AG10803 (cell line): ENCODE measurements around the gene FOLR2.

ENCODE experiments used
- DNase-seq: peaks from one replicate; pipeline ENCODE4 v3.0.0; 2010; ENCODE audit warnings: low read depth
- H3K4me3 ChIP-seq: 2 replicates; pipeline ENCODE4 v1.5.1; 2011; ENCODE audit warnings: mild to moderate bottlenecking, low read length, control low read depth
- TF ChIP-seq, protein P1 (sequence below): conservative IDR thresholded peaks from 2 replicates; pipeline ENCODE4 v1.5.1; 2011; ENCODE audit warnings: mild to moderate bottlenecking, low read length, control low read depth, inconsistent platforms

Gene FOLR2

GRCh38 chr11:72227316-72228228 is 11.0 kb downstream of the FOLR2 start:
- TF ChIP-seq, protein P1, sequence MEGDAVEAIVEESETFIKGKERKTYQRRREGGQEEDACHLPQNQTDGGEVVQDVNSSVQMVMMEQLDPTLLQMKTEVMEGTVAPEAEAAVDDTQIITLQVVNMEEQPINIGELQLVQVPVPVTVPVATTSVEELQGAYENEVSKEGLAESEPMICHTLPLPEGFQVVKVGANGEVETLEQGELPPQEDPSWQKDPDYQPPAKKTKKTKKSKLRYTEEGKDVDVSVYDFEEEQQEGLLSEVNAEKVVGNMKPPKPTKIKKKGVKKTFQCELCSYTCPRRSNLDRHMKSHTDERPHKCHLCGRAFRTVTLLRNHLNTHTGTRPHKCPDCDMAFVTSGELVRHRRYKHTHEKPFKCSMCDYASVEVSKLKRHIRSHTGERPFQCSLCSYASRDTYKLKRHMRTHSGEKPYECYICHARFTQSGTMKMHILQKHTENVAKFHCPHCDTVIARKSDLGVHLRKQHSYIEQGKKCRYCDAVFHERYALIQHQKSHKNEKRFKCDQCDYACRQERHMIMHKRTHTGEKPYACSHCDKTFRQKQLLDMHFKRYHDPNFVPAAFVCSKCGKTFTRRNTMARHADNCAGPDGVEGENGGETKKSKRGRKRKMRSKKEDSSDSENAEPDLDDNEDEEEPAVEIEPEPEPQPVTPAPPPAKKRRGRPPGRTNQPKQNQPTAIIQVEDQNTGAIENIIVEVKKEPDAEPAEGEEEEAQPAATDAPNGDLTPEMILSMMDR, result no peak
- DNase-seq, result peak; percentile 23
- no peak overlapping the region for H3K4me3 ChIP-seq

DNA sequence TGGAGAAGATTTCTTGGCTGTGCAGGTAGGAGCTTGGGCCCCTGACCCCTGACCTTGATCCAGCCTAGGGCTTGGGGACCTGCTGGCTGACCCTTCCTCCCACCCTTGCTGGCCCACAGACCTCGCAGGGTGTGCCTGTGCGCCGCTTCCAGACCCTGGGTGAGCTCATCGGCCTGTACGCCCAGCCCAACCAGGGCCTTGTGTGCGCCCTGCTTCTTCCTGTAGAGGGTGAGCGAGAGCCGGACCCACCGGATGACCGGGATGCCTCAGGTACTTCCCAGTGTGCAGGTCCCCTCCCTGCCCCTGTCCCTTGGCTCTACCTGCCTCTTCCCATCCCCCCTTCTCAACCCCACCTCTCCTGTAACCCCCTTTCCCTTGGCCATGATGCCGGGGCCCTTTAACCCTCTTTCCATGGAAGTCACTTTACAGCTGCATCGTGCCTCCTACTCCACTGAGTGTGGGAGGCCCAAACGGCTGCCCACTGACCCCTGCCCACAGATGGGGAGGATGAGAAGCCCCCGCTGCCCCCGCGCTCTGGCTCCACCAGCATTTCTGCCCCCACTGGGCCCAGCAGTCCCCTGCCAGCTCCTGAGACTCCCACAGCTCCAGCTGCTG is 11.7 kb downstream of the FOLR2 start:
- DNase-seq, result no peak
- TF ChIP-seq, protein P1, result no peak
- no peak overlapping the region for H3K4me3 ChIP-seq

DNA sequence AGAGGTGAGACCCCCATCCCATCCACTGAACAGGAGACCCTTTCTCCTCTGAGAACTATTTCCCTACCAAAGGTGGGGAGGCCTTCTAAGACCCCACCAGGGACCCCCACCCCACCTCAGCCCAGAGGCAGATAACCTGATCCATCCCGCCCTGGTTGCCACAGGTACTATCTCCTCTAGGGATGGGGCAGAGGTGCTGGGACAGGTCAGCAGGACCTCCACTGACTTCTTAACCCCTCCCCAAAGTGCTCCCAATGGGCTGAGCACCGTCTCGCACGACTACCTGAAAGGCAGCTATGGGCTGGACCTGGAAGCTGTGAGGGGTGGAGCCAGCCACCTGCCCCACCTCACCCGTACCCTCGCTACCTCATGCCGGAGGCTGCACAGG is 12.2 kb downstream of the FOLR2 start:
- TF ChIP-seq, protein P1, result no peak
- no peak for DNase-seq

GRCh38 chr11:72229336-72229924 is 12.8 kb downstream of the FOLR2 start:
- TF ChIP-seq, protein P1, result no peak
- H3K4me3 ChIP-seq, result no peak overlapping the region
- no peak for DNase-seq

More for the DNA sequence above, 12.2 kb downstream of the FOLR2 start:
- no peak overlapping the region for H3K4me3 ChIP-seq

- TF ChIP-seq, protein P1, result no peak
- no peak for DNase-seq
- H3K4me3 ChIP-seq, result no peak overlapping the region
These were observed 13.6 kb downstream of the FOLR2 start for GRCh38 chr11:72229925-72230763.

- DNase-seq, result no peak
- no peak overlapping the region for H3K4me3 ChIP-seq
- TF ChIP-seq, protein P1, result no peak
These were observed 14.3 kb downstream of the FOLR2 start for GRCh38 chr11:72230764-72231365.
